Measurements from ENCODE around the gene BCAS3. TPM values are rescaled to one million over a fixed set of nuclear protein-coding genes. Genes with fewer than 3 reads are reported as not detected.

BCAS3 gene
- total RNA-seq, 3 donors from 2014 or later = 3.6 to 4.2 (median 4.1) TPM

DNA sequence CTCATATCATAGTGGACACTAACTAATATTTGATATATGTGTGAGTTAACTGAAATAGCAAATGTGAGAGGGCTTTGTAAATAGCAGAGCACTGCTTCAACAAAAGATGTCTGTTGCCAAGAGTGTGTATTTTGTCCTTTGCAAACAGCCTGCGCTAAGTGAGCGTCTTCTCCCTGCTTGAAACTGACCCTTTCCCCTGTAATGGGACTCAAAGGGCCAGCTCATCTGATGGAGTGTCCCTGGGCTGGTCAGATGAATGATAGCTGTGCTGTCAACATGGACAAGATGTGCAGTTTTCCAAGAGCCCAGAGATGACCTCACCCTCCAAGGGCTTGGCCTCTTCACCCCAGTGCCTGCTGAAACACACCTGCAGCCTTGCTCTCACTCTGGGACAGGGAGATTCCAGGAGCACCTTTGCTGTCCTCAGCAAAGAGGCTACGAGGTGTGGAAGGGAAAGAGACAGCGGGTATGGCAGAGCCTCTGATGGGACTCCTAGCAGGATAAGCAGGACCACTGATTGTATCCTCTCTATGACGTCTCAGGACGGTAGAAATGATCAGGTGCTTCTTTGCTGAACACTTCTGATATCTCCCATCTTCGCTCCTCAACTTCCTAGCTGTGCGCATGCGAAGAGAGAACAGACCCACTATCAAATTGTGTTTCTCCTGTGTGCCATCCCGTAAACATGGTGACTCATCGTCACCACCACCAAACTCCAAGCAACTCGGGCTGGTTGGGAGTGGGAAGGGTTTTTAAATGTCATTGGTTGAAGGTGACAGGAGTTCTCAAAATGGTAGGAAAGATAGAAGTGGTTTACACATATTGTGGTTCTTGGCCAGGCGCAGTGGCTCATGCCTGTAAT is 686.2 kb downstream of the BCAS3 start:
- Mint-ChIP-seq H3K4me1 (ENCODE audit: low read depth) (no peaks in the 10 kb centered on the region), H3K9me3 (no peaks in the 10 kb centered on the region), H3K27me3 (ENCODE audit: low read depth) (no peaks in the 10 kb centered on the region), H3K4me3 (no peak overlapping the region), H3K36me3 (ENCODE audit: insufficient read depth) (no peaks in the 10 kb centered on the region)
- no peak for DNase-seq
- ATAC-seq = no peak

DNA sequence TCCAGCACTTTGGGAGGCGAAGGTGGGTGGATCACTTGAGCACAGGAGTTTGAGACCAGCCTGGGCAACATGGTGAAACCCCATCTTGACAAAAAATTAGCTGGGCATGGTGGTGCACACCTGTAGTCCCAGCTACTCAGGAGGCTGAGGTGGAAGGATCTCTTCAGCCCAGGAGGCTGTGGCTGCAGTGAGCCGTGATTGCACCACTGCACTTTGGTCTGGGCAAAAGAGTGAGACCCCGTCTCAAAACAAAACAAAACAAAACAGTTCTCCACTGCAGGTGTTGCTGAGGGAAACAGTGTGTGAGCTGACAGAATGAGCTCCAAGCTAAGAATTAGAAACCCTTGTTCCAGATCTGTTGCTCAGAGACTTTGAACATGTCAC is 686.8 kb downstream of the BCAS3 start:
- Mint-ChIP-seq H3K27me3 (ENCODE audit: low read depth) (no peaks in the 10 kb centered on the region), H3K36me3 (ENCODE audit: insufficient read depth) (no peaks in the 10 kb centered on the region), H3K4me3 (no peak overlapping the region), H3K4me1 (ENCODE audit: low read depth) (no peaks in the 10 kb centered on the region), H3K9me3 (no peaks in the 10 kb centered on the region)
- DNase-seq (no peak), ATAC-seq (no peak)

DNA sequence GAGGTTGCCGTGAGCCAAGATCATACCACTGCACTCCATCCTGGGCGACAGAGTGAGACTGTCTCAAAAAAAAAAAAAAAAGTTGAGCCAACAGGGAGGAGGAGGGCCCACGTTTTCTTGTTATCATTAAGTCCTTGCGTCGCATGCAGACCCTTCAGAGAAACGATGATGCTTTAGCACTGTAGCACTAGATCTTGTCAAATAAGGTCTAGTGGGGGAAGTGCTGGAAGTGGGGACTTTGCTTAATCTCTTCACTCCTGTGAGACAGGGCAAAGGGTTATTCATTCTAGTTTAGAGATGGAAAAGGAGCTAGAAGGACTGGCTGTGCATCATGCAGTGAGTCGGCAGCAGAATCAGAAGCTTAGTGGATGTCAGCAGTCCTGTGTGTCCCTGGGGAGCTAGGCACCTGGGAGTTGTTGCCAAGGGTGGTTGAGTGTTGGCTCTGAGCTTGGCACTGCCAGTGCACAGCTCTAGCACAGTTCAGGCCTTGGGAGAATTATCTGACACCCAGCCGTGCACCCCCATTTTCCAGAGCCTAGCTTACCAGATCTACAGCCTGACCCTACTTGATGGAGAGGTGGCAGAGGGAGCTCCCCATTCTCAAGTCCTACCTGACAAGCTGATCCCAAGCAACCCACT is 688.5 kb downstream of the BCAS3 start:
- no peak overlapping the region for H3K4me3 Mint-ChIP-seq
- H3K9me3 Mint-ChIP-seq = no peaks in the 10 kb centered on the region
- ATAC-seq = no peak
- no peaks in the 10 kb centered on the region for H3K4me1 Mint-ChIP-seq (ENCODE audit: low read depth)
- DNase-seq = no peak
- no peaks in the 10 kb centered on the region for H3K27me3 Mint-ChIP-seq (ENCODE audit: low read depth)
- H3K36me3 Mint-ChIP-seq (ENCODE audit: insufficient read depth) = peaks cover 2% of the 10 kb centered on the region

DNA sequence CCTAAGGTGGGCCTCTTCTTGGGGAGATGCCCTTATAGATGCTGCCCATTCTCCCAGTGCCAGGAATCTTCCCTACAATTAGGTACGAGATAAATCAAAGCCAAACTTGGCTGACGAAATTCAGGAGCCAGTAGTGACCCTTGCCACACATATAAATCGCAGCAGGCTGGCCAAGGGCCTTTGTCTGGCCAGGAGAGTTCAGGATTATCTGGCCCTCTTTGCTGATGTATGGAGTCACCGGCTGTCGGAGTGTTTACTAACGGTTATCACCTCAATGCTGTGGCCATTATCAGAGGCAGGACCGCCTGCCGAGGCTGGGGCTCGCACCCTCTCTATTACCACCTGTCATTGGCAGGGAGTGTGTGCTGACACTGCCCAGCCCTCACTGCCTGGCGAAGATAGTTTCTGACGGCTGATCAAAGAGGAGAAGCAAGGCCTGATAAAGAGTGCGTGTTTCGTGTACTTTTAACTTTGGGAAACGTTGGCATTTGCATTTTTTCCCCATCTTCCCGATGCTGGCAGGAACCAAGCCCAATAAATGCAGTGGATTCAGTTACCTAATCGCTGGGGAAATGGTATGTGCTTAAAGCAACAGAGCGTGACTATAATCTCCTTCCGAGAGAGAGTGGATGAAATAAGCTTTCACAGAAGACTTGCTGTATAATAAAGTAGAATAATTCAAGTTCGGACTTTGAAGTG is 689.2 kb downstream of the BCAS3 start:
- no peak for ATAC-seq
- Mint-ChIP-seq H3K4me3 (no peak overlapping the region), H3K36me3 (ENCODE audit: insufficient read depth) (peaks cover 2% of the 10 kb centered on the region), H3K27me3 (ENCODE audit: low read depth) (no peaks in the 10 kb centered on the region), H3K4me1 (ENCODE audit: low read depth) (no peaks in the 10 kb centered on the region), H3K9me3 (no peaks in the 10 kb centered on the region)
- DNase-seq = no peak

DNA sequence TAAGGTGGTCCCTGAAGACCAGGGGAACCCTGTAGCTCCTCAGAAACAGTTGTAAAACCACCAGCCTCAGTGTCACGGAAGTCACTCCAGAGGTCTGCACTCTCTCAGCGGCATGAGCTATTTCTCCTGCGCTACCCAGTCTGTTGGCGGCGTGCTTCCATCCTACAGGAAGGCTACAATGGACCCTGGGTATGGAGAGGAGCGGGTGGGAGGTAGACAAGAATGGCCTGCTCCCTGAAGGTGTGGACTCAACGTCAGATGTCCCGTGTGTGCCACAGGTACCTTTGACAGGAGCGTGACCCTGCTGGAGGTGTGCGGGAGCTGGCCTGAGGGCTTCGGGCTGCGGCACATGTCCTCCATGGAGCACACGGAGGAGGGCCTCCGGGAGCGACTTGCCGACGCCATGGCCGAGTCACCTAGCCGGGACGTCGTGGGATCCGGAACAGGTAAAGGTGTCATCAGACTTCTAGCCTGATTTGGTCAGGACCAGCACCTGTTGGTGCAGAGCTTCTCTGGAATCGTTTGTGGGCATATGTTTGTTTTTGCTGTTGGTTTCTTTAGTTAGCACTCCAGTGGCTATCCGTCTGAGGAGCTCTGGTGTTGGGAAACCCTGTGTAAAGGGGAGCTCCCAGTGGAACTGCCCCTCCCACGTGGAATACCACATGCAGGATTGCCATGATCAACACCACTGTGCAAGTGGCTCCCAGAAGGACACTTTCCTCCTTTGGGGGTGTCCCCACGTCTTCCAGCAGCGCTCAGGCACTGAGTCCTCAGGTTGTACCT is 690.6 kb downstream of the BCAS3 start:
- Mint-ChIP-seq H3K36me3 (ENCODE audit: insufficient read depth) (peaks cover 2% of the 10 kb centered on the region), H3K4me3 (no peak overlapping the region), H3K4me1 (ENCODE audit: low read depth) (no peaks in the 10 kb centered on the region), H3K9me3 (no peaks in the 10 kb centered on the region), H3K27me3 (ENCODE audit: low read depth) (no peaks in the 10 kb centered on the region)
- no peak for ATAC-seq
- no peak for DNase-seq

DNA sequence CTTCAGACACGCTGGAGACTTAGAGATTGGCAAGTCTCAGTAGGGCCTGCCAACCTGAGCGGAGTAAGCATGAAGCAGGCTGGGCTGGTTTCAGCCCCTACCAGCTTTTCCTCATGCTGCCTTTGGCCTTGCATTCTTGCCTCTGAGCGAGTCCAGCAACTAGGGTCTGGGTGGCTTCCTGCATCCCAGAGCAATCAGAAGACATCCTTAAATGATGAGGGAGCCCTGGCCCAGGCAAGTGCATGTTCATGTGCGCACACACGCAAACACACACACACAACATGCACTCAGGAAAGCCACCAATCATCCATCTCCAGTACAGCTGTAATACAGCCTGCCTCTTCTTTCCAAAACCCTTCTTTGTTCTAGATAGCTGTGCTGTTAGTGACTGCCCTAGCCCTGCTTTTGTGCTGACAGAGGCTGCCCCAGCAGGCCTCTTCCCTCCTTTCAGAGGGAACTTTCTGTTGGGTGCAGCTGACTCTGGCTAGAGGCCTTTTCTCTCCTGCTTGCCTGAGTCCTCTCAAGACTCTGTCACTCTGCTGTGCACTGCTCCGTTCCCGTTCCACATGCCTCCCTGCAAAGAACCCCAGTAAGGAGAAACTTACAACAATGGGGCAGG is 691.3 kb downstream of the BCAS3 start:
- no peaks in the 10 kb centered on the region for H3K27me3 Mint-ChIP-seq (ENCODE audit: low read depth)
- peaks cover 2% of the 10 kb centered on the region for H3K36me3 Mint-ChIP-seq (ENCODE audit: insufficient read depth)
- ATAC-seq (no peak), DNase-seq (no peak)
- no peak overlapping the region for H3K4me3 Mint-ChIP-seq
- H3K4me1 Mint-ChIP-seq (ENCODE audit: low read depth) = no peaks in the 10 kb centered on the region
- H3K9me3 Mint-ChIP-seq = no peaks in the 10 kb centered on the region

DNA sequence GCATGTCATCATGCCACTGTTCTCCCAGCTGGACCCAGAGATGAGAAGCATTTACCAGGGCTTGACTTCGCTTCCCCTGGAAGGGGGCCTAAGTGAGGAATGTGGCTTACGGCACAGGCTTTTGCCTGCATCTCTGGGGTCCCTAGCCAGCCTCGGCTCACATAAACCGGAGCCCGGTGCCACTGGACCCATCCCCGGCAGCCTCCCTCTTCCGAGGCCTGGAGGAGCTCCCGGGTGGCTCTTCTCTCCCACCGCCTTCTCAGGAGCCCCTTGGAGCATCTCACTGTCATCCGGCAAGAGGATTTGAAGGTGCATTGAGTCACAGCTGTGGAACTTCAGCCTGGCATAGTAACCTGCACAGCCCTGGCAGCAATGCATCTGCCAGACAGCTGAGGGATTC is 692.1 kb downstream of the BCAS3 start:
- H3K4me3 Mint-ChIP-seq = no peak overlapping the region
- H3K27me3 Mint-ChIP-seq (ENCODE audit: low read depth) = no peaks in the 10 kb centered on the region
- ATAC-seq = no peak
- H3K9me3 Mint-ChIP-seq = no peaks in the 10 kb centered on the region
- peaks cover 2% of the 10 kb centered on the region for H3K36me3 Mint-ChIP-seq (ENCODE audit: insufficient read depth)
- no peak for DNase-seq
- no peaks in the 10 kb centered on the region for H3K4me1 Mint-ChIP-seq (ENCODE audit: low read depth)

DNA sequence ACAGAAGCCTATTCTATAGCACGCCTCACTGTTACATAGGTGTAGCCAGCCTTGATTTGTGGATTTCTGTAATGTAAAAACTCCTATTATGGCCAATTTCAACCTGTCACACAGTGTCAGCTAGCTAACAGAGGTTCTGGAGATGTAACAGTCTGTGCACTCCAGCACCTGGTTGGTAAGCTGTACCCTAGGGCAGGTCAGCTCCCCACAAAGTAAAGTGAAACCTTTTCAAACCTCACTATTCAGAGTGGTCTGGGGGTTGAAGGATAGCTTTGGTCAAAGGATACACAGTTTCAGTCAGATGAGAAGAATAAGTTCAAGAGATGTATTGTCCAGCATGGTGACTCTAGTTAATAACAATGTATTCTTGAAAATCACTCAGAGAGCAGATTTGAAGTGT is 693.5 kb downstream of the BCAS3 start:
- no peaks in the 10 kb centered on the region for H3K9me3 Mint-ChIP-seq
- no peak for ATAC-seq

DNA sequence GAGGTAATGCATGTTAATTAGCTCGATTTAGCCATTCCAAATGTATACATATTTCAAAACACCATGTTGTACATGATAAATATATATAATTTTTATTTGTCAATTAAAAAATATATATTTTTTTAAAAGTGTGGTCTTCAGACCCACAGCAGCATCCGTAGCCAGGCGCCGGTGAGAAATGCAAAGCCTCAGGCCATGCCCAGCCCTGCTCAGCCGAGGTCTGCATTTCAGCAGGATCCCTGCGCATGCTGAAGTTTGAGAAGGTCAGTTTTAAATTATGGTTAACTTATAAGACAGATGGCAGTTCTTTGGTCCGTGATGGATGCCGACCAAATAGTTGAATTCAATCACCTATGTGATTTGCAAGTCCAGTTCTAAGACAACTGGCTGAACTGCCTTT is 694.0 kb downstream of the BCAS3 start:
- Mint-ChIP-seq H3K27me3 (ENCODE audit: low read depth) (no peaks in the 10 kb centered on the region), H3K9me3 (no peaks in the 10 kb centered on the region)
- no peak for ATAC-seq

More for the DNA sequence above, 693.5 kb downstream of the BCAS3 start:
- peaks cover 2% of the 10 kb centered on the region for H3K36me3 Mint-ChIP-seq (ENCODE audit: insufficient read depth)
- no peak for DNase-seq
- H3K4me3 Mint-ChIP-seq = no peak overlapping the region
- H3K27me3 Mint-ChIP-seq (ENCODE audit: low read depth) = no peaks in the 10 kb centered on the region
- no peaks in the 10 kb centered on the region for H3K4me1 Mint-ChIP-seq (ENCODE audit: low read depth)

DNA sequence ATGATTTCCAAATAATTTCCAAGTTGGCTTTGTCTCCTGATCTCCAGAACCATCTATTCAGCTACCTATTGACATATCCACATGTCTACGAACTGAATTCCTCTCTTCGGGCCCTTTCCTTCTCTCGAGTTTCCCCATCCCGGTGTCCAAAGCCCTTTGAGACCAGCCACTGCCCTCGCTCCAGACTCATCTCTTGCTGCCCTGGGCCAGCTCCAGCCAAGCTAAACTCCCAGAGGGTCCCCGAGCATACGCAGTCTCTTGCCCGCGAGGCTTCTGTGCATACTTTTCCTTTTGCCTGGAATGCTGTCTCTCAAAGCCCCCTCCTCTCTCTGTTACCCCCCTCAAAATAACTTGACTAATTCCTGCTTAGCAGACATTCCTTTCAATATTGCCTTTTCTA is 694.8 kb downstream of the BCAS3 start:
- no peaks in the 10 kb centered on the region for H3K4me1 Mint-ChIP-seq (ENCODE audit: low read depth)
- no peak overlapping the region for H3K4me3 Mint-ChIP-seq
- no peak for ATAC-seq
- peaks cover 2% of the 10 kb centered on the region for H3K36me3 Mint-ChIP-seq (ENCODE audit: insufficient read depth)
- H3K27me3 Mint-ChIP-seq (ENCODE audit: low read depth) = no peaks in the 10 kb centered on the region
- H3K9me3 Mint-ChIP-seq = no peaks in the 10 kb centered on the region
- DNase-seq = no peak

More for the DNA sequence above, 694.0 kb downstream of the BCAS3 start:
- H3K4me3 Mint-ChIP-seq = no peak overlapping the region
- peaks cover 2% of the 10 kb centered on the region for H3K36me3 Mint-ChIP-seq (ENCODE audit: insufficient read depth)
- DNase-seq = no peak
- no peaks in the 10 kb centered on the region for H3K4me1 Mint-ChIP-seq (ENCODE audit: low read depth)

DNA sequence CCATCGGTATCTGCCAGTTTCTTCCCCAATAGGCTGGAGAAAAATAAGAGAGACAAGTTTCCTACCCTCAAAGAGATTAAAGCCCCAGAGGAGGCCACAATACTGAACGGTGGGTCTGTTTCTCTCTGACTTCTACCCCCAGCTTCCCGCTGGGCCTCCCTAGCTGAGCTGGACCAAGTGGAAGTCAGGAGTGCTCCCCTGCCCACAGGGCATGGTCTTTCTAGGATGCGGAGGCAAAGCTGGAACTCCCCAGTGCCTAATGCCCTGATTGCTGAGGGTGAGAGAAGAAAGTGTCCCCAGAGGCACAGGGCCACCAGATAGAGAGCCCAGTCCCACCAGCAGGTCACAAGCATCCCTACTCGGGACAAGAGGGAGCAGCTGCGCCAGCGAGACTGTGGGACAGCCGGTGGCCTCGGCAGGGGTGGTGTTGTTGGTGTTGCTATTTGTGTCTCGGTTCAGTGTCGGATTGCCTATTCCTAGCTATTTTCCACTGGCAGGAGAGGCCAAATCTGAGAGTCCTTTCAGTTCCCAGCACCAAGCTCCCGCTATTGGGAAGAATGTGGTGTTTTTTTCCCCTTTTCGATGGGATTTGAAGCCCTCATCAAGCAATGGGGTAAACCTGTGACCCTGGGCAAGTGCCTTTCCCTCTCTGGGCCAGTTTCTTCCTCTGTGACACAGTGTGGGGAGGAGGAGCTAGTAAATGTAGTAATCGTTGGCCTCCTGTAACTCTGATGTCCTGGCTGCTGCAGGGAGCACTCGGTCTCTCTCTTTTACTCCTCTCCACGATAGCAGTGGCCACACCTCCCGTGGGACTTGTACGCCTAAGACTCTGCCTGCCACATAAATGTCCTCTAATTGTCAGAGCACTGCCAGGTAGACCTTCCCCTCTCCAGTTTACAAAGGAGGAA is 699.5 kb downstream of the BCAS3 start:
- Mint-ChIP-seq H3K36me3 (ENCODE audit: insufficient read depth) (no peaks in the 10 kb centered on the region), H3K4me3 (no peak overlapping the region), H3K4me1 (ENCODE audit: low read depth) (no peaks in the 10 kb centered on the region), H3K27me3 (ENCODE audit: low read depth) (no peaks in the 10 kb centered on the region), H3K9me3 (no peaks in the 10 kb centered on the region)
- ATAC-seq (no peak), DNase-seq (no peak)

DNA sequence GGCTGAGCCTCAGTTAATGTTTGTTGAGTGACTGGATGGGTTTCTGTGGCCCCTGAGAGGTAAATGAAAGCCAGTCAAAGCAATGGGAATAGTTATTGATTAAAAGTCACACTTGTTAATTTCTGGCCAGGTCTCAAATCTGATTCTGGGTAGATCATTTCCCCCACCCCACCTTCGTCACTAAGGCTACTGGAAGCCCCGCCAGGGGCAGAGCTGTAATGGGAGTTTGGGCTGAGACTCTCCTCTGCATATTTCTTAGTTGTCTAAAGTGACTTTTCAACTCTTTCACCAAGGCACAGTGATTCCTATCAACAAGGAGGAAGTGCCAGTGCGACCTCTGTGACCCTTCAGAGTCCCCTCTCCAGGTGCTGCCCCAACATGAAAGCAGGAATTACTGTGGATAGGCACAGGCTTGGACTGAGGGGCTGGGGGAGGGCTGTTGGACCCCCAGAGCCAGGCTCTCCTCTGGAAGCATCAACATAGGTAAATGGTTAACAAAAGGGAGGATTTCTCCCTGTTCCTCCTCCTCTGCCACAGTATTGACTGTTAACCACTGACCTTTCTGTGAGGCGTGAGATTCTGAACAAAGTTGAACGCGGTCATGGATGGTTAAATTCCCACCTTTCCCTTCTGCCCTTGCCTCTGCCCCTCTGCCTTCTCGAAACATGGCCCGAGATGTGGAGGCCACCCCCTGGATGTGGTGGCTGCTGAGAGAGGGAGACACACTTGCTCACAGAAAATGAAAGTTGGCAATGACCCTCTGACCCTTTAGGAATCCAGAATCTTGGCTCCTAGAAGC is 701.2 kb downstream of the BCAS3 start:
- H3K27me3 Mint-ChIP-seq (ENCODE audit: low read depth) = no peaks in the 10 kb centered on the region
- no peaks in the 10 kb centered on the region for H3K4me1 Mint-ChIP-seq (ENCODE audit: low read depth)
- H3K9me3 Mint-ChIP-seq = no peaks in the 10 kb centered on the region
- DNase-seq (no peak), ATAC-seq (no peak)
- no peaks in the 10 kb centered on the region for H3K36me3 Mint-ChIP-seq (ENCODE audit: insufficient read depth)
- H3K4me3 Mint-ChIP-seq = no peak overlapping the region
